Measurements from ENCODE around the gene RFC4. TPM values are rescaled to one million over a fixed set of nuclear protein-coding genes. Genes with fewer than 3 reads are reported as not detected.

Gene RFC4
- total RNA-seq, 2 donors from 2014 or later = 13.4 to 40.4 TPM

DNA sequence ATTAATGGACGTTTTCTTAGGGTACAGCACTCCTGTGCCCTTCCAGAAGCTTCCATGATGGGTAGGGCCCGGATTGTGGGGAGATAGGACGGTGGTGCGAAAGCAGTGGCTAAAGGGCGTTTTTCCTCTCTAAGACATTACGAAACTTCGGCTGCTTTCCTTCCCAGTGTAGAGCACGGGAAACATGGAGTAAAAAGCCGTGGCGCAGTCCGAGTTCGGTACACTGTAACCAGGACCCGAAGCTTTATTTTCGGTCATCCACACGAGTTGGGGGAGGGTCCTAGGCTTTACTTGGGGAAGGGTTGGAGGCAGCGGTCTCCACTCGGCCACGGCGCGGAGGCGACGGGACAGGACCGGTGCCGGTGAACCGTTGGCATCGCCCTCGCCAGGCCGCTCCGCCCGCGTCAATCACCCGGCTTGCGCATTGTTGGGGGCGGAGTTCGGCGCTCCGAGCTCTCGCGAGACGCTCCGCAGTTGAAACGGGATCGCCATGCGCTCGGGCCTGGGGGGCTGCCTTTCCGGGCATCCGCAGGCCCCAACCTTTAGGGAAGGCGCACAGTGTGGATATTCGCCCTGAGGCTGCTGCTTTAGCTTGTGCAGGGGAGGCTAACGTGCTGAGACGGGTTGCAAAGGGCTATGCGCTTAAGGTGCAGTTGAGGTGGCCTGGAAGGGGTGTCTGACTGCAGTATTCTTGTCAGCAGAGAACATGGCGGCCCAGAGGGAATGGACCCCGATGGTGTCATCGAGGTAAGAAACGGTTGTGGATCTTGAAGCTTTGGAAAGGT is 22.4 kb downstream of the RFC4 start:
- Histone ChIP-seq H3K9ac (ENCODE audit: low read depth in 2 of 2, low read length in 2 of 2) (peak overlapping the region; percentile 100), H3K27me3 (no peaks in the 10 kb centered on the region), H3K4me3 (peak overlapping the region; percentile 77), H3K4me1 (peaks cover 5% of the 10 kb centered on the region), H3K27ac (peak overlapping the region; percentile 90), H3K36me3 (peaks cover 28% of the 10 kb centered on the region), H3K9me3 (no peaks in the 10 kb centered on the region)
- TF ChIP-seq, protein P1, sequence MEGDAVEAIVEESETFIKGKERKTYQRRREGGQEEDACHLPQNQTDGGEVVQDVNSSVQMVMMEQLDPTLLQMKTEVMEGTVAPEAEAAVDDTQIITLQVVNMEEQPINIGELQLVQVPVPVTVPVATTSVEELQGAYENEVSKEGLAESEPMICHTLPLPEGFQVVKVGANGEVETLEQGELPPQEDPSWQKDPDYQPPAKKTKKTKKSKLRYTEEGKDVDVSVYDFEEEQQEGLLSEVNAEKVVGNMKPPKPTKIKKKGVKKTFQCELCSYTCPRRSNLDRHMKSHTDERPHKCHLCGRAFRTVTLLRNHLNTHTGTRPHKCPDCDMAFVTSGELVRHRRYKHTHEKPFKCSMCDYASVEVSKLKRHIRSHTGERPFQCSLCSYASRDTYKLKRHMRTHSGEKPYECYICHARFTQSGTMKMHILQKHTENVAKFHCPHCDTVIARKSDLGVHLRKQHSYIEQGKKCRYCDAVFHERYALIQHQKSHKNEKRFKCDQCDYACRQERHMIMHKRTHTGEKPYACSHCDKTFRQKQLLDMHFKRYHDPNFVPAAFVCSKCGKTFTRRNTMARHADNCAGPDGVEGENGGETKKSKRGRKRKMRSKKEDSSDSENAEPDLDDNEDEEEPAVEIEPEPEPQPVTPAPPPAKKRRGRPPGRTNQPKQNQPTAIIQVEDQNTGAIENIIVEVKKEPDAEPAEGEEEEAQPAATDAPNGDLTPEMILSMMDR (IDR thresholded peaks at IDR 0.05) = no peak
- peak; percentile 87 for DNase-seq
- intact Hi-C loops (cut with DNase I) = loop anchor here (5.0 kb wide), 1 partner anchor 217 kb away; the partner anchor contains the start of gene TBCCD1

DNA sequence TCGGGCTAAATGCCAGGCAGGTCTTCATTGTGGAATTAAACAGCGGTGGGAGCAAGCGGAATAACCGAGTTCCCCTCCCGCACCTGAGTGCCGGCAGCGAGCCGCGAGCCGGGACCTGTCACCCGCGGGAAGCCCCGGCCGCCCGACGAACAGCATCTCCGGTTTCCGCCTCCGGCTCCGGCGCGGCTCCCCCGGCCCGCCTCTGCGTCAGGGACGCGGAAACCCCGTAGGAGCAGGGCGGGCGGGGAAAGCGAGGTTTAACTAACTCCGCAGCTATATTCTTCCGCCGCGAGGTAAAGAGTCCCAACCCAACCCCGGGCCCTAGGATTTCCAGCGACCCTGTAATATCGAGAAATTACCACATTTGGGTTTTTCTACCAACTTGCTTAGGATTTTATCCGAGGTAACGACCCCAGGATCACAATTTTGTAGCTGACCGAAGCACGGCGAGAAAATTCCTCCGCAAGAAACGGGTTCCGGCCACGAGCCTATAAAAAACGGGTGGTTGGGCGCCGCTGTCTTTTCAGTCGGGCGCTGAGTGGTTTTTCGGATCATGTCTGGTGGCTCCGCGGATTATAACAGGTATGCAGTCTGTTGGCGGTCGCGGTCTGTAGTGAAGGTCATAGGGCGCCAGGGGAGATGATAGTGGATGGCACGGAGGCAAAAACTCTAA is 23.1 kb downstream of the RFC4 start, which contains the start of gene EIF4A2:
EIF4A2 (plus strand) TSS at position 520 of the 673 bp plus-strand sequence; CDS start at position 554, 34 bp downstream.
- no peaks in the 10 kb centered on the region for H3K9me3 ChIP-seq
- TF ChIP-seq, protein P1 (IDR thresholded peaks at IDR 0.05) = no peak
- H3K27ac ChIP-seq = peak within 1 kb of the TSS; percentile 90
- intact Hi-C loops (cut with DNase I) = loop anchor here (5.0 kb wide), 1 partner anchor 216 kb away; the partner anchor contains the start of gene TBCCD1
- DNase-seq = peak; percentile 91
- H3K27me3 ChIP-seq = no peaks in the 10 kb centered on the region
- H3K36me3 ChIP-seq = peaks cover 22% of the 10 kb centered on the region
- H3K4me3 ChIP-seq = peak within 1 kb of the TSS; percentile 77
- peak within 1 kb of the TSS; percentile 100 for H3K9ac ChIP-seq (ENCODE audit: low read depth in 2 of 2, low read length in 2 of 2)
- peaks cover 5% of the 10 kb centered on the region for H3K4me1 ChIP-seq

DNA sequence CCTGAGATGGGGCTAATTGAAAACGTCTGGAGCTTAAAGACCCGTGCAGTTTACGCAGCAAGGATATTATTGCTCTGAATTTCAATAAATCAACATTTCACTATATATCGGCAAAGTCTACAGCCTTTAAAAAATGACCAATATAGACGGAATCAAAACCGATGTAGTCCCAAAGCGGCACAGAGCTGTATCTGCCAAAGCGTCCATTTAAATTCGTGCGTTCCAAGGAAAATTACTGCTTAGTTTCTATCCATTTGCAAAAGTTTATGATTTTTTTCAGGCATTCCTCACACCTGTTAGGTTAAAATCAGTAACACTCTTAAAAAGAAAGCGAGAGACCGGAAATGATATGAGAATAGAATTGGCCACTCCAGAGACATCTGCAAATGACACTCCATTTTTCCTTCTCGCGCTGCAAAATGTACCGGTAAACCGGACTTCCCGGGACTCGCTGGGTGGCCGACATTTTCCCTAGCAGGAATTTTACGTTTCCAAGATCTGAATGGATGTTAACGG is 23.7 kb downstream of the RFC4 start:
- Histone ChIP-seq H3K9ac (ENCODE audit: low read depth in 2 of 2, low read length in 2 of 2) (peak overlapping the region; percentile 100), H3K27ac (peak overlapping the region; percentile 90), H3K9me3 (no peaks in the 10 kb centered on the region), H3K36me3 (peaks cover 22% of the 10 kb centered on the region), H3K27me3 (no peaks in the 10 kb centered on the region), H3K4me3 (peak overlapping the region; percentile 77), H3K4me1 (peaks cover 5% of the 10 kb centered on the region)
- TF ChIP-seq, protein P1 (IDR thresholded peaks at IDR 0.05) = no peak
- DNase-seq = no peak
- intact Hi-C loops (cut with DNase I) = loop anchor here (5.0 kb wide), 1 partner anchor 215 kb away; the partner anchor contains the start of gene TBCCD1

DNA sequence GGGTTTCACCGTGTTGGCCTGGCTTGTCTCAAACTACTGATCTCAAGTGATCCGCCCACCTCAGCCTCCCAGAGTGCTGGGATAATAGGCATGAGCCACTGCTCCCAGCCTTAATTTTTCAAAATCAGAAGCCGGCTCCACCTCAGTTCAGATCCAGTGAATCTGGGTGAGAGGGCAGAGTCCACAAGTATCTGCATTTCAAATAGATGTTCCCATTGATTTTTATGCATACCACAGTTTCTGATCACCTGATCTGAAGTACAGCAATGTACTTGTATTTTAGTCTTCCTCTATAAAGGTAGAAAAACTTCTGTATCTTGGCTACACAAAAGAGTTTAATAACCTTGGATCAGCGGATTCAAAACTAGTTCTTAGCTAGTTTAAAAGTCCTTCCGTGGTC is 27.1 kb downstream of the RFC4 start:
- DNase-seq = no peak
- Histone ChIP-seq H3K4me1 (no peaks in the 10 kb centered on the region), H3K36me3 (no peaks in the 10 kb centered on the region), H3K27me3 (no peaks in the 10 kb centered on the region), H3K4me3 (no peak overlapping the region), H3K27ac (no peak overlapping the region), H3K9ac (ENCODE audit: low read depth in 2 of 2, low read length in 2 of 2) (no peak overlapping the region), H3K9me3 (no peaks in the 10 kb centered on the region)
- TF ChIP-seq, protein P1 (IDR thresholded peaks at IDR 0.05) = no peak
- intact Hi-C loops (cut with DNase I) = no loop called here

DNA sequence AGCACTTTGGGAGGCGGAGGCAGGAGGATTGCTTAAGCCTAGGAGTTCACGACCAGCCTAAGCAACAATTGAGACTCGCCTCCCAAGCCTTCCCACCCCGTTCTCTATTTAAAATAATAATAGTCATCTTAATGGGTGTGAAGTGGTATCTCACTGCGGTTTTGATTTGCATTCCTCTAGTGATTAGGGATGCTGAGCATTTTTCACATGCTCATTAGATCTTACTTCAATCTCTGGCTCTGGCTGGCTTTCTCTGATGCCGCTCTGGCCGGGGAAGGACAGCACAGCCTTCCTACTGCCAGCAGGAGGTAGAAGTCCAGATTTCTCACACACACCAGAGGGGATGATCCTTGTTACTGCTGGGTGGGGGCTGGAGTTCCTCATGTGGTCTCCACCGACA is 30.3 kb downstream of the RFC4 start:
- H3K27ac ChIP-seq = no peak overlapping the region
- H3K36me3 ChIP-seq = no peaks in the 10 kb centered on the region
- no peaks in the 10 kb centered on the region for H3K27me3 ChIP-seq
- H3K9ac ChIP-seq (ENCODE audit: low read depth in 2 of 2, low read length in 2 of 2) = no peak overlapping the region
- intact Hi-C loops (cut with DNase I) = no loop called here
- no peaks in the 10 kb centered on the region for H3K4me1 ChIP-seq
- no peak for DNase-seq
- H3K9me3 ChIP-seq = no peaks in the 10 kb centered on the region
- TF ChIP-seq, protein P1 (IDR thresholded peaks at IDR 0.05) = no peak
- H3K4me3 ChIP-seq = no peak overlapping the region

Data from colonic mucosa (tissue), 4 donors.